Parathyroid adenoma (tissue), 2 donors: ENCODE results near the gene ARAP1.

Experiments used
- H2AFZ ChIP-seq: fragments of 300-600 bp; sonication (generic); one replicate; pipeline ENCODE4 v1.7.0; 2017; ENCODE audit warnings: antibody characterized with exemption, mild to moderate bottlenecking
- H3K27ac ChIP-seq: fragments of 300-600 bp; sonication (generic); one replicate; pipeline ENCODE4 v1.7.0; 2017
- H3K27me3 ChIP-seq: fragments of 300-600 bp; sonication (generic); one replicate; pipeline ENCODE4 v1.7.0; 2017; ENCODE audit warnings: low read length; ENCODE audit not compliant: control insufficient read depth, insufficient read depth
- H3K36me3 ChIP-seq: fragments of 300-600 bp; sonication (generic); one replicate; pipeline ENCODE4 v1.7.0; 2017; ENCODE audit warnings: low read length; ENCODE audit not compliant: control insufficient read depth, insufficient read depth
- H3K4me1 ChIP-seq: fragments of 300-600 bp; sonication (generic); one replicate; pipeline ENCODE4 v1.7.0; 2017; ENCODE audit warnings: control low read depth
- H3K4me2 ChIP-seq: fragments of 300-600 bp; sonication (generic); one replicate; pipeline ENCODE4 v1.7.0; 2017; ENCODE audit warnings: low read length
- H3K4me3 ChIP-seq: fragments of 300-600 bp; sonication (generic); one replicate; pipeline ENCODE4 v1.7.0; 2017; ENCODE audit warnings: low read depth, low read length
- H3K79me2 ChIP-seq: fragments of 300-600 bp; sonication (generic); one replicate; pipeline ENCODE4 v1.7.0; 2017; ENCODE audit warnings: control low read depth
- H3K9ac ChIP-seq: fragments of 300-600 bp; sonication (generic); one replicate; pipeline ENCODE4 v1.7.0; 2017; ENCODE audit warnings: mild to moderate bottlenecking
- H3K9me3 ChIP-seq: fragments of 300-600 bp; sonication (generic); one replicate; pipeline ENCODE4 v1.7.0; 2017; ENCODE audit warnings: low read length; ENCODE audit not compliant: control insufficient read depth
- CTCF ChIP-seq: fragments of 300-600 bp; sonication (generic); IDR thresholded peaks from one replicate; pipeline ENCODE4 v1.7.0; 2017; ENCODE audit warnings: antibody characterized with exemption, mild to moderate bottlenecking
- donor health status: primary hyperparathyroidism.

Gene ARAP1

DNA sequence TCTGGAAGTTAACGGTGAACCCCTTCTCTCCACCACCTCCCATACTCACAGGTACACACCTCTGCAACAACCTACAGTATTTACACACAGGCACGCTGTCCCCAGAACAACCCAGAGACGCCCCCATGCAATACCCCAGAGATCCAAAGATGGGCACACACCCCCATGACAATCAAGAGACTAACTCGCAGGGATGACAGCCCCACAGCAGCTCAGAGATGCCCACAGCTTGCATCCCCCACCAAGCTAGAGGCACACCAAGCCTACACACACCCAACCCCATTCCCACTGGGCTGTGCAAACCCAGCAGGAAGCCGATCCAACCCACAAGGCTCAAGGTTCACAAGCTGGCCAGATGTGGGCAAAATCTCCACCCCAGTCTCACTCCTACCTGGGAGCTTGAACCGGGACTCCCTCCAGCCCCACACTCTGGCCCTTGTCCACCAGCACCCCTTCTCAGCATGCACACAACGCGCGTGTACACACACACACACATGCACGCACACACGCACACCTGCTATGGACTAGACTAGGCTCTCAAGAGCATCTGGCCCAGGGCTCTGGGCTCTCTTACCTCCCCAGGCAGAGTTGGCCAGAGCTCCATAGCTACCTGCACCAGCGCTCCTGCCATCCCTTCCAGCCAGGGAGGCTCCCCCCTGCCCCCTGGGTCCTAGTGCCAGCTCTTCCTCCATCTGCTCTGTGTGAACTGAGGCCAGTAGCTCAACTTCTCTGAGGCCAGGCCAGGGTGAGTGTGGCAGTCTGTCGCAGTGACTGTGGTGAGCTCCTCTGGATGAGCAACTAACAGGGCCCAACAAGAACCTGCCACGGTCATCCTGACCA, 30.1 kb upstream of the ARAP1 start:
- no peaks in the 10 kb centered on the region for H3K36me3 ChIP-seq
- H3K27me3 ChIP-seq, result no peaks in the 10 kb centered on the region
- H3K4me2 ChIP-seq, result no peak overlapping the region
- peak overlapping the region; percentile 51 for H2AFZ ChIP-seq
- peaks cover 7% of the 10 kb centered on the region for H3K4me1 ChIP-seq
- H3K9me3 ChIP-seq, result no peaks in the 10 kb centered on the region
- peaks cover 3% of the 10 kb centered on the region for H3K79me2 ChIP-seq
- no peak for TF ChIP-seq CTCF
- no peak overlapping the region for H3K9ac ChIP-seq
- peak overlapping the region; percentile 7 for H3K27ac ChIP-seq
- no peak overlapping the region for H3K4me3 ChIP-seq

GRCh38 chr11:72781313-72782080, 29.3 kb upstream of the ARAP1 start:
- Histone ChIP-seq H3K27me3 (no peaks in the 10 kb centered on the region), H3K36me3 (no peaks in the 10 kb centered on the region), H3K4me1 (no peaks in the 10 kb centered on the region), H3K9ac (peak overlapping the region; percentile 19), H3K4me2 (peak overlapping the region; percentile 64), H3K4me3 (peak overlapping the region; percentile 66), H3K9me3 (no peaks in the 10 kb centered on the region), H3K27ac (no peak overlapping the region), H3K79me2 (peaks cover 3% of the 10 kb centered on the region), H2AFZ (peak overlapping the region; percentile 59)
- TF ChIP-seq CTCF, result no peak

- peak overlapping the region; percentile 64 for H3K4me2 ChIP-seq
- peak overlapping the region; percentile 59 for H2AFZ ChIP-seq
- H3K4me1 ChIP-seq, result no peaks in the 10 kb centered on the region
- H3K9me3 ChIP-seq, result no peaks in the 10 kb centered on the region
- no peak for TF ChIP-seq CTCF
- peaks cover 3% of the 10 kb centered on the region for H3K79me2 ChIP-seq
- no peaks in the 10 kb centered on the region for H3K36me3 ChIP-seq
- H3K27me3 ChIP-seq, result no peaks in the 10 kb centered on the region
- H3K4me3 ChIP-seq, result peak overlapping the region; percentile 66
- peak overlapping the region; percentile 19 for H3K9ac ChIP-seq
- H3K27ac ChIP-seq, result no peak overlapping the region
Measured at GRCh38 chr11:72781063-72781312, 28.8 kb upstream of the ARAP1 start.

DNA sequence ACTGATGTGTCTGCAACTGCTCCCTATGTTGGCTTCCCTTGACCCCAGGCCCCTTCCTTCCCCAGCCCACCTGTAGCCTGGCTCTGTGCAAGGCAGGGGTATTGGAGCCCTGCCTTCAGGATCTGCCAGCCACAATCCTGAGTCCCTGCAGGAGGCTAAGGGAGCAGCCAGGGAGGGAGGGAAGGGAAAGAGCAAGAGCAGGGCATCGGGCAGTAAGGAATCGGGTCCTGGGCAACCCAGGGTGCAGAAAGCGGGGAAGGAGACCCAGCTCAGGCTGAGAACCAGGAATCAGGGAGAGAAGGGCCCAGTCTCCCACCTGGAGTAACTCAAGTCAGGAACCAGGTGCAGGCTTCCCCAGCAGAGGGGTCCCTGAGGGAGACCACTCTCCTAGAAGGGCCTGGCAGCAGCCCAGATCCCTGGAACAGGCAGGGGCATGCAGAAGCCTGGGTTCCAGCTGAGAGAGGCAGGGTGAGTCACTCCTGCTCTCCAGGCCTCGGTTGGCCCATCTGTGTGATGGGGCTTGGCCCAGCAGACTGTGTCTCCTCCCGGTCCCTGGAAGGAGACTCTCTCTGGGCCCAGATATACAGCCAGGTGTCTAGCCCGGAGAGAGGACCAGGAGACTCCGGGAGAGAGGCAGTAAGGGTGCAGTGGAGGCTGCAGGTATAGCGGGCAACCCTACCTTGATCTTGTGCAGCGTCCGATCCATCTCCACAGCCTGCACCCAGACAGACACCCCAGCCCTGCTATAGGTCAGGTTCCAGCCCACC, 28.3 kb upstream of the ARAP1 start:
- no peak for TF ChIP-seq CTCF
- Histone ChIP-seq H3K4me2 (peak overlapping the region; percentile 64), H3K4me3 (peak overlapping the region; percentile 66), H3K27ac (no peak overlapping the region), H3K9me3 (no peaks in the 10 kb centered on the region), H3K79me2 (peaks cover 3% of the 10 kb centered on the region), H3K9ac (peak overlapping the region; percentile 19), H2AFZ (peak overlapping the region; percentile 59), H3K27me3 (no peaks in the 10 kb centered on the region), H3K4me1 (no peaks in the 10 kb centered on the region), H3K36me3 (no peaks in the 10 kb centered on the region)
